GM12872 (cell line): ENCODE data around the gene CCDC71L.

Experiments used
- CTCF ChIP-seq: IDR thresholded peaks from 3 replicates; pipeline ENCODE4 v1.5.1; 2011; ENCODE audit warnings: low read depth, mild to moderate bottlenecking, low read length, moderate library complexity; ENCODE audit not compliant: insufficient read depth

CCDC71L gene

GRCh38 chr7:106635411-106635810 lies 25.5 kb downstream of the CCDC71L start:
- TF ChIP-seq CTCF = no peak

GRCh38 chr7:106634958-106635357 lies 26.0 kb downstream of the CCDC71L start:
- TF ChIP-seq CTCF = no peak

GRCh38 chr7:106630648-106631047 lies 30.3 kb downstream of the CCDC71L start:
- TF ChIP-seq CTCF = no peak

- no peak for TF ChIP-seq CTCF
Measured at GRCh38 chr7:106629516-106629915, 31.4 kb downstream of the CCDC71L start.

- TF ChIP-seq CTCF = no peak
Measured at GRCh38 chr7:106626376-106627164, 34.4 kb downstream of the CCDC71L start.

GRCh38 chr7:106625678-106626301 lies 35.2 kb downstream of the CCDC71L start:
- TF ChIP-seq CTCF = no peak

GRCh38 chr7:106623853-106624252 lies 37.1 kb downstream of the CCDC71L start:
- no peak for TF ChIP-seq CTCF
